ENCODE measurements around the gene QRSL1.

GRCh38 chr6:106626485-106626884 is 2.9 kb upstream of the QRSL1 start:
- no peak for TF ChIP-seq TCF7L2 (IDR thresholded peaks at IDR 0.05; ENCODE audit: low read depth, low read length)
- TF ChIP-seq CTCF (IDR thresholded peaks at IDR 0.05) = no peak
- TF ChIP-seq POLR2AphosphoS5 (IDR thresholded peaks at IDR 0.05; ENCODE audit: low read depth, low read length) = no peak
